ENCODE data around the gene ACADVL.

Gene ACADVL

GRCh38 chr17:7217113-7217987 lies 2.4 kb upstream of the ACADVL start:
- peak; percentile 25 for DNase-seq

DNA sequence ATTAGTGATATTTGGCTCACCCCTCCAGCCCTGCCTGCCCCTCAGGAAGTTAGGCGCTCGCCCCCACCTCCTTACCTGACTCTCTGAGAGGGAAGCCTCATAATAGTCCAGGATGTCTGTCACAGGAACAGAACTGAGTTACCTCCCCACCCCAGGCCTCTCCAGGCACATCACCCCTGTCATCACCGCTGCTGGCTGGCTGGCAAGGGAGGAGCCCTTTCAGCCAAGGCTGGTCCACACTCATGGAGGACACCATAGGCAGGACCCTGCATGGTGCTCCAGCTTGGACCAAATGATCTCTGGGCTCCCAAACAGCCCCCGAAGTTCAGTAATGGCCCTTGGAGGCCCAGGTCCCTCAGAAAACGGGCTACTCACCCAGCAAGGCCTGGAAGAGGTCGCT lies 1.6 kb upstream of the ACADVL start:
- DNase-seq, result no peak

DNA sequence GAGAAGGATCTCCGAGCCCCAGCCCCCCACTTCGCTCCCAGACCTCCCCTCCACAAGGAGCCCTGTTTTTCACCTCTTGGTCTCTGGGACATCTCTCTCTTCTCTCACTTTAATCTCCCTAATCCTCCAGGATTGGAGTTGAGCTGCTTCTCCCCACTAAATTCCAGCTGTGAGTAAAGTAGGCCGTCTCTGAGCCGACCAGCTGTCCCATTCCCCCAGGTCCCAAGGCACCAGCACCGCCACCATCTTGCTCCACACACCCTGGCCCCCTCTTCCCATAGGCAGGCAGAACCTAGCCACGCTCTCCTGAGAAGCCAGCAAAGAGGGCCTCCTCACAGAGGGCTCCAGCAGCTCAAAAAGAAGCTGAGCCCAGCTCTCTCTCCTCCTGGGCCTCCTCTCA lies 980 bp upstream of the ACADVL start:
- no peak for DNase-seq

DNA sequence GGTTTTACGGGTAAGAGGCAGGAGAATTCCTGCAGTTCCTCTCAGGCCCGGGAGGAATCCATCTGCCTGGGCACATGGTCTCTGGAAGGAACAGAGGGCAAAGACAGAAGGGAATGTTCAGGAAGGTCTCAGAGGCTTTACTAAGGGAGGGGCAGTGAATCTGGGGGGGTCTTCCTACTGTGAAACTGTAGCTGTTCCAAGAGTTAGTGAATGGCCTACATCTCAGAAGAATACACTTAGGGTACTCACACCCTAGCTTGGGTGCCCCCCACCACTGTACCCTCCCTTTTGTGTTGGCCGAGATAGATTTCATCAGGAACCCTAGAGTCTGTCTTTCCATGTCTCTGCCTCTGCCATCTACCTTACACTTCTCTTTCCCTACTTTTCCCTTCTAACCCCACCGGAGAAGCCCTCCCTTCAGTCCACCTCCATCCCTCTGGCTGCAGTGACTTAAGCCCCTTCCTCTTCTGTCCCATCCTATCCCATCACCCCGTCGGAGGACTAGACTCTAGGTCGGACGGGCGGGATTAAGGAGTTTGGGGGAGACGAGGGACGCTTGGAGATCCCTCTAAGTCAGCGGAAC lies 418 bp upstream of the ACADVL start:
- DNase-seq, result no peak

GRCh38 chr17:7220593-7221277 lies 997 bp downstream of the ACADVL start:
- DNase-seq, result peak; percentile 38

DNA sequence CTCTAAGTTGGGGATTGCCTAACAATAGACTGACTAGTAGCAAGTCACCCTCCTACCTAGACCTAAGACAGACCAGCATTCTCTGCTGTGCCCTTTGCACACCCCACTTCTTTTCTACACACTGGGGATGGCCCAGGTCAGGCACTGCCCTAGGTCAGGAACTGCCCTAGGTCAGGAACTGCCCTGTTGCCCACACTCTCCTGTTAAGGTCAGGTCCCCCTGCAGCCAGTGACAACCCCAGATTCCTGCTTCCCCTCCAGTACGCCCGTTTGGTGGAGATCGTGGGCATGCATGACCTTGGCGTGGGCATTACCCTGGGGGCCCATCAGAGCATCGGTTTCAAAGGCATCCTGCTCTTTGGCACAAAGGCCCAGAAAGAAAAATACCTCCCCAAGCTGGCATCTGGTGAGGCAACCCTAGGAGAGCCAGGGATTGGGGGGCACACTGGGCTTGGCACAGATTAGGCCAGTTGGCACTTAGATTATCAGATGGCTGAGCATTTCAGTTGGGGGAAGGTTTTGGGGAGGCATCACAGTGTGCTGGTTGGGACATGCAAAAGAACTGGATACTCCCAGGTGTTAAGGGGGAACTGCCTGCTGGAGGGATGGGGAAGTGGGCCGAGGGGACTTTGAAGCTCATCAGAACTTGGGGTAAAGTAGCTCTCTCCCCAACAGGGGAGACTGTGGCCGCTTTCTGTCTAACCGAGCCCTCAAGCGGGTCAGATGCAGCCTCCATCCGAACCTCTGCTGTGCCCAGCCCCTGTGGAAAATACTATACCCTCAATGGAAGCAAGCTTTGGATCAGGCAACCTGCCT lies 1.7 kb downstream of the ACADVL start:
- no peak for DNase-seq

DNA sequence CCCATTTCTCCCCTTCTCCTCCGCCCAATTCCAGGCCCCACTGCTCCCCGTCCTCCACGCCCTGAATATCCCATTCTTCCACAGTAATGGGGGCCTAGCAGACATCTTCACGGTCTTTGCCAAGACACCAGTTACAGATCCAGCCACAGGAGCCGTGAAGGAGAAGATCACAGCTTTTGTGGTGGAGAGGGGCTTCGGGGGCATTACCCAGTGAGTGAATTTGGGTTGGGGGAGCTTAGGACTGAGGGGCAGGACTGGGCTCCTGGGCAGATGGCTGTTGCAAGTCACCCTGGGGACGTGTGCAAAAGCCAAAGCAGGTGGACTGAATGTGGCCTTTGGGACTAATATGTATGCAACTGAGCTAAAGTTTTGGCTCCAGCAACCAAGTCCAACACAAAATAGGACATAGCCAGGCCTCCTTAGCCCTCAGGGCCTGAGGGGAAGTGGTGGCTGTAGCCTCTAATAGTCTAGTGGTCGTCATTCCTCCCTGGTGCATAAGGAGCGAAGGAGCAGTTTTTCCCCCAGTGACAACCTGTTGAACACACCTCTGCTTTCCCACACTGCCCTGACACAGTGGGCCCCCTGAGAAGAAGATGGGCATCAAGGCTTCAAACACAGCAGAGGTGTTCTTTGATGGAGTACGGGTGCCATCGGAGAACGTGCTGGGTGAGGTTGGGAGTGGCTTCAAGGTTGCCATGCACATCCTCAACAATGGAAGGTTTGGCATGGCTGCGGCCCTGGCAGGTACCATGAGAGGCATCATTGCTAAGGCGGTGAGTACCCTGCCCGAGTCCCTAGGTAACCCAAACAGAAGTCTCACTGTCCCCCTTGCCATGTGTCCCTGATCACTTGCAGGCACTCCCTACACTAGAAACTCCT lies 2.6 kb downstream of the ACADVL start:
- DNase-seq, result no peak

DNA sequence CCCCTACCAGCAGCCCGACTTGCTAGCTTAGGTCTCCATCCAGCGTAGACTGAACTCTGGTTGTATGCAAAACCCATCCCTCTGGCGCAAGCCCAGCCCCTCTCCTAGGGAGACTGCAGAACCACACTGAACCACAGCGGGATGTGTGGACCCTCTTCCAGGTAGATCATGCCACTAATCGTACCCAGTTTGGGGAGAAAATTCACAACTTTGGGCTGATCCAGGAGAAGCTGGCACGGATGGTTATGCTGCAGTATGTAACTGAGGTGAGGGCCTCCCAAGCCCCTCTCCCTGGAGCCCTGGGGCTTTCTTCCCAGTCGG lies 3.2 kb downstream of the ACADVL start:
- no peak for DNase-seq

DNA sequence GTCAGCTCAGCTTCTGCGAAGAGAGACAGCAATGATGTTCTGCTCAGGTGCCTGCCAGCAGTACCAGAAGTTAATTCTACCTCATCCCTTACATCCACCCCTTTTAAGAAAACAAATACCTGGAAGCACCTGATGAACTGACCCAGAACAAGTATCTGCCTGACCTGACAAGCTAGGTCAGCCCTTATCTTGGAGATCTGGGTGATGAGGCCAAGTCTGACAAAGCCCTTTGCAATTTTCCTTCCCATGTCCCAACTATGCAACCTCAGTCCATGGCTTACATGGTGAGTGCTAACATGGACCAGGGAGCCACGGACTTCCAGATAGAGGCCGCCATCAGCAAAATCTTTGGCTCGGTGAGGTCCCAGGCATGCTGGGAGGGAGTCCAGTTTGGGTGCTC lies 3.6 kb downstream of the ACADVL start:
- DNase-seq, result no peak

DNA sequence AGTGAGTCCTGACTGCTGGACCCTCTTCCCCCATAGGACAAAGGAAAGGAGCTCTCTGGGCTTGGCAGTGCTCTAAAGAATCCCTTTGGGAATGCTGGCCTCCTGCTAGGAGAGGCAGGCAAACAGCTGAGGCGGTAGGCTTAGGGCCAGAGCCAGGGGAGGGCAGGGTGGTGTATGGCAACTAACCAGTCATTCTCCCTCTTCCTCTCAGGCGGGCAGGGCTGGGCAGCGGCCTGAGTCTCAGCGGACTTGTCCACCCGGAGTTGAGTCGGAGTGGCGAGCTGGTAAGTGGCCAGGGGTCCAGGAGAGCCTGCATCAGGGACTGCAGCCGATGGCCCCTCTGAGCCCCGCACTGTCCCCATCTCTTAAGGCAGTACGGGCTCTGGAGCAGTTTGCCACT lies 4.4 kb downstream of the ACADVL start:
- DNase-seq, result no peak

DNA sequence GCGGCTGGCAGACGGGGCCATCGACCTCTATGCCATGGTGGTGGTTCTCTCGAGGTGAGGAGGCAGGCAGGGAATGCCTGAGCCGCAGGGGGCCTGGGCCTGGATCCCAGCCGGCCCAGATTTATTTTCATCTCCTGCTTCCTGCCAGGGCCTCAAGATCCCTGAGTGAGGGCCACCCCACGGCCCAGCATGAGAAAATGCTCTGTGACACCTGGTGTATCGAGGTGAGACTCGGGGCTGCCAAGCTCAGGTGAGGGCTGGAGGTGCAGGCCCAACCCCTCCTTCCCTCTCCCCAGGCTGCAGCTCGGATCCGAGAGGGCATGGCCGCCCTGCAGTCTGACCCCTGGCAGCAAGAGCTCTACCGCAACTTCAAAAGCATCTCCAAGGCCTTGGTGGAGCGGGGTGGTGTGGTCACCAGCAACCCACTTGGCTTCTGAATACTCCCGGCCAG lies 4.9 kb downstream of the ACADVL start:
- no peak for DNase-seq

DNA sequence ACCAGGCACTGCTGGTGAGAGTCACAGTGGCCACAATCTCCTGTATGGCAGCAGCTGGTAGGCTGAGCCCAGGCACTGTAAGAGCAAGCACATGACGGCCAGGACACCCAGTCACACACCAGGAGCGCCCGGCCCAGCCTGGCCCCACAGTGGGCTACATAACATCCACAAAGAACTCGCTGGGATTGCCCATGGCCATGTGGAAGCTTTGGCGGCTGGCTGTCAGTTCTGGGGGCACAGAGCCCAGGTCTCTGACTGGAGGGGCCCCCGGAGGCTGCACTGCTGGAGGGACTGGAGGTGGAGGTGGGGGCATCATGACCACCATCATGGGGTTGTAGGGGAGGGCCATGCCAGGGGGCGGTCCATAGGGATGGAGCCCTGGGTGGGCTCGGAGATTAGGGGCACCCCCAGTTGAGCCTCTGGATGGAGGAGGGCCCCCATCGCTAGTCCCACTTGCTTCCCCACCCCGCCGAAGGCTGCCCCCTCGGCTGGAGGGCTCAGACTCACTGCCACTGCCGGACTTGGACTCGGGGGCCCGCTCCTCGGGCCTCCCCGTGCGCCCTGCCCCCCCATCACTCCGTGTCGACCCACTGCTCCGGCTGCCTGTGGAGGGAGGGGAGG lies 6.1 kb downstream of the ACADVL start:
- no peak for DNase-seq

- DNase-seq, result no peak
These were observed 7.3 kb downstream of the ACADVL start for GRCh38 chr17:7226721-7227710.

DNA sequence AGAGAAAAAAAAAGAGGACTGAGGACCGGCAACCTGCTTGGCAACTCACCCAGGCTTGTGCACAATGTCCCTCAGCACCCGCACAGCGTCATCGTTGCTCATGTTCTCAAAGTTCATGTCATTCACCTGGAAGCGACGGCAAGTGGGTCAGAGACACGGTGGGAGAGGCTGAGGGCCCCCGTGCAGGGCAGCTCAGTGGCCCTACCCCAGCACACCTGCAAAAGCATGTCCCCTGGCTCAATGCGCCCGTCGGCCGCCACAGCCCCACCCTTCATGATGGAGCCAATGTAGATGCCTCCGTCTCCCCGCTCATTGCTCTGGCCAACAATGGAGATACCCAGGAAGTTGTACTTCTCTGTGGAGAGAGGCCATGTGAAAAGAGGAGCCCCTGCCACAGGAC lies 9.2 kb downstream of the ACADVL start:
- DNase-seq, result no peak

DNA sequence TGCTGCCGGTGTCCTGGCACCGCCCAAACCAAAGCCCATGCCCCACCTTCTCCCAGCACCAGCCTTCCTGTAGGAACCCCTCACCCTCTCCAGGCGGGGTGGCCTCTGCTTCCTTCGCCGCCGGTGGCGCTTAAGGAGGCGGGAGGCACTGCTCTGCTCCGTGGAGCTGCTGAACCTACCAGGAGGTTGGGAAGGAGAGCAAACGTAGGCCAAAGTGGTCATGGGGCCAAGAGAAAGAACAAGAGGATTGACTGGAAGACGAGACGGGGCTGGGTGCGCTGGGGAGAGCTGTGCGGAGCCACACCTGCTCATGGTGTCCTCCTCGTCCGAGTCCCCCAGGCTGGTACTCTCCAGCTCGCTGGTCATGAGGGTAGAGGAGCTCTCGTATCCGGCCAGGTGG lies 9.8 kb downstream of the ACADVL start:
- no peak for DNase-seq

DNA sequence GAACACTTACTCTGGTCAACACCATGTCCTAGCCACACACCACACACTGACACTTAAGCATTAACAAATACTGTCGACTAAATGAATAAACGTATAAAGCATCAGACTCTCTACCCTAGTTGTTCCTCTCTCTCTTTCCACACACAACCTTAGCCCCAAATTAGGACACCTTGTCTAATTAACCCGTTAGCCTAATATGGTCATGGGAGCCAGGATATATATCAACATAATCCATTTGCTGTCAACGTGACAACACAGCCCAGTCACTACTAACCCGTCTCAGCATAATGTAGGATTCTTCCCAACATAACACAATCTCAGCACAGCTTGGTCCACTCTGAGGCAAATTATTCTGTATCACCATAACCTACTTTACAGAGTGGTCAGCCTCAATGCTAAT lies 12.4 kb downstream of the ACADVL start:
- DNase-seq, result no peak

DNA sequence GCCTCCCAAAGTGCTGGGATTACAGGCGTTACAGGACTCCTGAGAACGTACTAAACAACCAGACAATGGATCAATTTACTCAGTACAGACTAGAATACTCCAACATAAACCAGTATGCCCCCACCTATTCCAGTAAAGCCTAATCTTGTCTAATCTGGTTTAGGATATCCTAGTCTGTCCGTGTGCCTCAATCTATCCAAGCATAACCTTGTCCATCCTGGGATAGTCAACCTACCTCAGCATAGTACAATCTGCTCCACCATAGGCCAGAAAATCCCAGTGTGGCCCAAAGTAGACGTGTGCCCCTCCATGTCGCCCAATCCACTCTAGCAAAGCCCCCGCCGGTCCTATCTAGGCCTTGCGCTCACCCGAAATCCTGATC lies 14.0 kb downstream of the ACADVL start:
- no peak for DNase-seq

GRCh38 chr17:7234083-7234951 lies 14.6 kb downstream of the ACADVL start, which contains the start of gene DVL2:
Gene DVL2, minus strand, starts transcription at chr17:7234517. Its CDS starts 255 bp downstream, at chr17:7234262.
- DNase-seq, result peak; percentile 84

Measured in NCI-H226 (cell line).